H1 (cell line): ENCODE measurements around the gene ARMC3. TPM values are rescaled to one million over a fixed set of nuclear protein-coding genes. Genes with fewer than 3 reads are reported as not detected.

Source experiments
- CTCF ChIA-PET: fragments of 300-600 bp; sonication (Branson Sonifier 250); formaldehyde crosslinking; loops from one replicate; lab custom pipeline; 2021; ENCODE audit not compliant: partially characterized antibody; lab: Charles Lee
- POLR2A ChIA-PET: fragments of 300-600 bp; sonication (Branson Sonifier 250); formaldehyde crosslinking; loops from one replicate; lab custom pipeline; 2021; ENCODE audit warnings: inconsistent platforms; ENCODE audit not compliant: partially characterized antibody; lab: Charles Lee
- DNase-seq, 2 experiments: peaks; one replicate each; pipeline versions ENCODE4 v3.0.0 to v3.0.0-alpha.2; 2010 to 2022; ENCODE audit warnings: low spot score in 2 of 2, low read depth in 1 of 2, mixed read lengths in 1 of 2
- FAIRE-seq: peaks from 2 replicates; lab custom pipeline; 2011; peaks lifted over from hg19 to GRCh38; lab: Jason Lieb, UNC
- H2AFZ ChIP-seq: 2 replicates; pipeline ENCODE4 v1.8.1; 2012; ENCODE audit warnings: low read length, inconsistent platforms
- H2AK5ac ChIP-seq: 2 replicates; pipeline ENCODE4 v1.6.1; 2013; ENCODE audit warnings: low read depth, low read length
- H2BK120ac ChIP-seq: replicated peaks from 2 replicates; pipeline ENCODE3; 2013; ENCODE audit warnings: low read depth, low read length, inconsistent platforms
- H2BK12ac ChIP-seq: 2 replicates; pipeline ENCODE4 v1.6.1; 2013; ENCODE audit warnings: low read depth, low read length
- H2BK15ac ChIP-seq: 2 replicates; pipeline ENCODE4 v1.6.1; 2013; ENCODE audit warnings: low read length
- H2BK20ac ChIP-seq: 2 replicates; pipeline ENCODE4 v1.6.1; 2013; ENCODE audit warnings: low read length
- H2BK5ac ChIP-seq: 2 replicates; pipeline ENCODE4 v1.6.1; 2013; ENCODE audit warnings: low read depth, low read length
- H3K14ac ChIP-seq: 2 replicates; pipeline ENCODE4 v1.6.1; 2013; ENCODE audit warnings: inconsistent platforms; ENCODE audit not compliant: insufficient read length
- H3K18ac ChIP-seq: 2 replicates; pipeline ENCODE4 v1.6.1; 2013; ENCODE audit warnings: low read length; ENCODE audit errors: extremely low read depth
- H3K23ac ChIP-seq: 2 replicates; pipeline ENCODE4 v1.6.1; 2013; ENCODE audit warnings: inconsistent platforms; ENCODE audit not compliant: insufficient read length
- H3K23me2 ChIP-seq: 2 replicates; pipeline ENCODE4 v1.6.1; 2013; ENCODE audit warnings: low read depth, low read length
- H3K27ac ChIP-seq: 2 replicates; pipeline ENCODE4 v1.6.1; 2011; ENCODE audit warnings: low read depth, low read length, inconsistent platforms
- H3K27me3 ChIP-seq, 4 experiments: replicated peaks in 1 of 4; 1 replicate in 1 of 4; 2 replicates in 3 of 4; pipeline versions ENCODE4 v1.6.1 to v1.8.1; 2011 to 2013; ENCODE audit warnings: low read length in 3 of 4, mild to moderate bottlenecking in 3 of 4, inconsistent platforms in 2 of 4, mixed read lengths in 2 of 4, moderate library complexity in 1 of 4; ENCODE audit not compliant: control insufficient read depth in 3 of 4, insufficient read depth in 3 of 4; ENCODE audit errors: extremely low read depth in 1 of 4
- H3K36me3 ChIP-seq, 4 experiments: 2 replicates each; pipeline versions ENCODE4 v1.6.1 to v1.8.1; 2011 to 2013; ENCODE audit warnings: mild to moderate bottlenecking in 4 of 4, low read length in 3 of 4, moderate library complexity in 2 of 4, control low read depth in 1 of 4, inconsistent platforms in 1 of 4; ENCODE audit not compliant: insufficient read depth in 4 of 4, control insufficient read depth in 2 of 4
- H3K4ac ChIP-seq: replicated peaks from 2 replicates; pipeline ENCODE3; 2013; ENCODE audit warnings: low read length, low read depth, mixed read lengths, inconsistent platforms; ENCODE audit not compliant: insufficient read length
- H3K4me1 ChIP-seq, 4 experiments: replicated peaks in 1 of 4; 1 replicate in 1 of 4; 2 replicates in 3 of 4; pipeline versions ENCODE4 v1.6.1 to v1.8.1; 2011 to 2013; ENCODE audit warnings: low read length in 3 of 4, inconsistent platforms in 2 of 4, mixed read lengths in 1 of 4; ENCODE audit not compliant: insufficient read depth in 4 of 4, control insufficient read depth in 3 of 4
- H3K4me2 ChIP-seq, 2 experiments: 2 replicates each; pipeline versions ENCODE4 v1.6.1 to v1.8.1; 2011 to 2013; ENCODE audit warnings: low read depth in 2 of 2, low read length in 2 of 2, control low read depth in 1 of 2, inconsistent platforms in 1 of 2, mild to moderate bottlenecking in 1 of 2; ENCODE audit not compliant: insufficient read depth in 1 of 2
- H3K4me3 ChIP-seq, 4 experiments: fragments of 200-600, 300-600 bp in 1 of 4; sonication (generic), shearing (Covaris generic), sonication (Bioruptor Twin) in 1 of 4; 2 replicates each; pipeline versions ENCODE4 v1.5.1 to v1.8.1; 2011 to 2016; ENCODE audit warnings: low read length in 4 of 4, low read depth in 3 of 4, control low read depth in 2 of 4, inconsistent platforms in 2 of 4, mild to moderate bottlenecking in 2 of 4, mixed read lengths in 1 of 4, moderate library complexity in 1 of 4; ENCODE audit not compliant: insufficient read depth in 2 of 4; ENCODE audit errors: extremely low read depth in 1 of 4
- H3K56ac ChIP-seq: replicated peaks from 2 replicates; pipeline ENCODE3; 2013; ENCODE audit warnings: low read depth, mild to moderate bottlenecking, mixed read lengths, low read length, inconsistent platforms; ENCODE audit not compliant: insufficient read length
- H3K79me1 ChIP-seq: 2 replicates; pipeline ENCODE4 v1.6.1; 2013; ENCODE audit warnings: low read depth, low read length, control low read depth
- H3K79me2 ChIP-seq, 2 experiments: 2 replicates each; pipeline versions ENCODE4 v1.6.1 to v1.8.1; 2012 to 2013; ENCODE audit warnings: low read length in 2 of 2, mild to moderate bottlenecking in 2 of 2, inconsistent platforms in 1 of 2; ENCODE audit not compliant: insufficient read depth in 2 of 2, control insufficient read depth in 1 of 2
- H3K9ac ChIP-seq, 4 experiments: replicated peaks in 1 of 4; 1 replicate in 1 of 4; 2 replicates in 3 of 4; pipeline versions ENCODE4 v1.6.1 to v1.8.1; 2011 to 2013; ENCODE audit warnings: low read depth in 3 of 4, low read length in 3 of 4, control low read depth in 2 of 4, mild to moderate bottlenecking in 2 of 4, moderate library complexity in 2 of 4, inconsistent platforms in 1 of 4; ENCODE audit errors: extremely low read depth in 1 of 4
- H3K9me3 ChIP-seq, 2 experiments: 2 replicates each; pipeline versions ENCODE4 v1.6.1 to v1.8.1; 2012 to 2013; ENCODE audit warnings: mild to moderate bottlenecking in 2 of 2, moderate library complexity in 2 of 2, control low read depth in 1 of 2, inconsistent platforms in 1 of 2, low read depth in 1 of 2, low read length in 1 of 2, mixed read lengths in 1 of 2; ENCODE audit not compliant: insufficient read depth in 2 of 2
- H4K20me1 ChIP-seq, 2 experiments: replicated peaks in 1 of 2; 2 replicates each; pipeline versions ENCODE3 to v1.8.1; 2011 to 2013; ENCODE audit warnings: inconsistent platforms in 2 of 2, low read length in 2 of 2, mild to moderate bottlenecking in 1 of 2; ENCODE audit not compliant: insufficient read depth in 2 of 2, control insufficient read depth in 1 of 2
- H4K5ac ChIP-seq: 2 replicates; pipeline ENCODE4 v1.6.1; 2013; ENCODE audit warnings: low read length, low read depth, mixed read lengths, inconsistent platforms; ENCODE audit not compliant: insufficient read length
- H4K8ac ChIP-seq: 2 replicates; pipeline ENCODE4 v1.8.0; 2013; ENCODE audit warnings: mild to moderate bottlenecking, moderate library complexity, low read length, inconsistent platforms; ENCODE audit not compliant: insufficient read depth; ENCODE audit errors: extremely low read depth
- H4K91ac ChIP-seq: replicated peaks from 2 replicates; pipeline ENCODE3; 2013; ENCODE audit warnings: low read length, mixed read lengths, inconsistent platforms; ENCODE audit not compliant: insufficient read length
- ASH2L ChIP-seq: fragments of 200-600, 300-600 bp; sonication (generic); IDR thresholded peaks from one replicate; pipeline ENCODE4 v1.7.1; 2017; ENCODE audit warnings: low read length
- CEBPB ChIP-seq: IDR thresholded peaks from 2 replicates; pipeline ENCODE4 v1.6.1; 2012; ENCODE audit warnings: low read depth, low read length
- JUND ChIP-seq: IDR thresholded peaks from 2 replicates; pipeline ENCODE4 v1.6.1; 2011; ENCODE audit warnings: mild to moderate bottlenecking, improper control_type of control experiment, low read length
- KDM4A ChIP-seq: IDR thresholded peaks from one replicate; pipeline ENCODE4 v1.7.1; 2012; ENCODE audit warnings: low read depth, mild to moderate bottlenecking, moderate library complexity, low read length, inconsistent platforms; ENCODE audit not compliant: severe bottlenecking
- MAX ChIP-seq: IDR thresholded peaks from 2 replicates; pipeline ENCODE4 v1.6.1; 2012; ENCODE audit warnings: inconsistent platforms
- NANOG ChIP-seq: IDR thresholded peaks from 2 replicates; pipeline ENCODE4 v1.6.1; 2011; ENCODE audit warnings: low read length, low read depth, mild to moderate bottlenecking, inconsistent platforms; ENCODE audit not compliant: insufficient read depth, poor library complexity, severe bottlenecking
- POLR2A ChIP-seq, 2 experiments: IDR thresholded peaks; 1 replicate in 1 of 2; 2 replicates in 1 of 2; pipeline ENCODE4 v1.6.1; 2011; ENCODE audit warnings: low read depth in 2 of 2, low read length in 2 of 2, mild to moderate bottlenecking in 2 of 2; ENCODE audit errors: control extremely low read depth in 1 of 2
- POU5F1 ChIP-seq: IDR thresholded peaks from 2 replicates; pipeline ENCODE4 v1.6.1; 2011; ENCODE audit warnings: low read depth, mild to moderate bottlenecking, low read length, moderate library complexity
- RAD21 ChIP-seq, 2 experiments: IDR thresholded peaks in 1 of 2; conservative IDR thresholded peaks in 1 of 2; 2 replicates each; pipeline ENCODE4 v1.6.1; 2011; ENCODE audit warnings: low read depth in 2 of 2, low read length in 2 of 2, improper control_type of control experiment in 1 of 2, inconsistent platforms in 1 of 2, mild to moderate bottlenecking in 1 of 2, moderate library complexity in 1 of 2
- RXRA ChIP-seq: IDR thresholded peaks from 2 replicates; pipeline ENCODE4 v1.6.1; 2011; ENCODE audit warnings: low read depth, mild to moderate bottlenecking, low read length, moderate library complexity; ENCODE audit not compliant: insufficient read depth
- SIRT6 ChIP-seq: IDR thresholded peaks from one replicate; pipeline ENCODE4 v1.7.1; 2012; ENCODE audit warnings: low read length, inconsistent platforms
- SRF ChIP-seq: IDR thresholded peaks from 2 replicates; pipeline ENCODE4 v1.6.1; 2011; ENCODE audit warnings: mild to moderate bottlenecking, low read depth, low read length, moderate library complexity
- YY1 ChIP-seq: IDR thresholded peaks from 2 replicates; pipeline ENCODE4 v1.6.1; 2011; ENCODE audit warnings: low read depth, mild to moderate bottlenecking, low read length
- ZNF274 ChIP-seq: IDR thresholded peaks from 2 replicates; pipeline ENCODE4 v1.7.0; 2012; ENCODE audit warnings: low read length, borderline replicate concordance; ENCODE audit errors: extremely low read depth
- WGBS, 2 experiments: shearing (Covaris generic) in 1 of 2; methylation state at CpG; one replicate each; pipeline versions ENCODE4 v1.1.6 to v1.1.7; 2013 to 2015; ENCODE audit warnings: low lambda C conversion rate in 2 of 2, mixed read lengths in 2 of 2, inconsistent platforms in 1 of 2, low coverage in 1 of 2, missing lambda C conversion rate in 1 of 2; ENCODE audit not compliant: insufficient replicate concordance in 2 of 2, insufficient coverage in 1 of 2, insufficient read length in 1 of 2; ENCODE audit errors: extremely low coverage in 1 of 2, missing lambda C conversion rate in 1 of 2; 5-methylcytosine and 5-hydroxymethylcytosine counted together
- polyA plus RNA-seq, 7 experiments: library from polyadenylated mRNA; depleted of rRNA in 3 of 7; stranded (reverse) in 5 of 7; unstranded in 2 of 7; fragments of >200 nt in 5 of 7; fragments of 200-250 nt in 2 of 7; gene quantifications; 1 replicate in 5 of 7; 2 replicates in 1 of 7; 4 replicates in 1 of 7; pipeline versions ENCODE4 v1.2.1 to v1.2.3, GENCODE V29; 2011 to 2013; ENCODE audit warnings: missing spikeins in 2 of 7, mixed read lengths in 2 of 7
- total RNA-seq: library from RNA; stranded (reverse); fragmentation: NEBNext Ultra II Directional; extraction: Animal tissue kit (Norgen Biotek cat#: 25700); gene quantifications from 2 replicates; pipeline ENCODE4 v1.2.1, GENCODE V29; 2021

The ARMC3 gene
- total and polyA plus RNA-seq, 2 of the 8 experiments (the other 6 are each of a cell fraction or from before 2014, with no cell fraction given), result 0.15 TPM

- no peak overlapping the region for H2BK12ac ChIP-seq
- H3K23me2 ChIP-seq, result no peaks in the 10 kb centered on the region; the same call in 1 of the 2 replicates
- no peak overlapping the region for H3K18ac ChIP-seq
- CTCF ChIA-PET, result no interaction called here
- no peak overlapping the region for H4K5ac ChIP-seq
- no peak overlapping the region for H2BK120ac ChIP-seq
- H3K27me3 ChIP-seq, result no peaks in the 10 kb centered on the region
- no peak overlapping the region for H2AFZ ChIP-seq
- no peak overlapping the region for H4K8ac ChIP-seq
- no peak overlapping the region for H3K4me3 ChIP-seq
- H3K9ac ChIP-seq, result no peak overlapping the region
- no peak overlapping the region for H4K91ac ChIP-seq
- H3K4me1 ChIP-seq, result peaks cover 0 to 5% (median 3%) of the 10 kb centered on the region in 4 experiments; a peak in 4 of 7 replicates
- POLR2A ChIA-PET, result no interaction called here
- DNase-seq (no peak), FAIRE-seq (no peak)
- no peak overlapping the region for H3K23ac ChIP-seq
- no peaks in the 10 kb centered on the region for H3K36me3 ChIP-seq
- no peaks in the 10 kb centered on the region for H3K9me3 ChIP-seq
- no peaks in the 10 kb centered on the region for H4K20me1 ChIP-seq
- H2BK5ac ChIP-seq, result no peak overlapping the region
- no peaks in the 10 kb centered on the region for H3K79me1 ChIP-seq
- no peak overlapping the region for H3K4me2 ChIP-seq
- no peak overlapping the region for H3K56ac ChIP-seq
- H2BK15ac ChIP-seq, result no peak overlapping the region
- H2AK5ac ChIP-seq, result no peak overlapping the region
- WGBS, 2 experiments, result 79% methylated on average over 5 of the region's 5 CpGs; no CpG with 5 or more reads in 1 of the 2 experiments
- no peak overlapping the region for H3K27ac ChIP-seq
- H3K14ac ChIP-seq, result no peak overlapping the region
- H3K4ac ChIP-seq, result no peak overlapping the region
- no peaks in the 10 kb centered on the region for H3K79me2 ChIP-seq
- H2BK20ac ChIP-seq, result no peak overlapping the region
- TF ChIP-seq CEBPB (no peak), RAD21 (IDR thresholded peaks at IDR 0.05 in 1 of 2, conservative IDR thresholded peaks at IDR 0.05 in 1 of 2; ENCODE audit: low read depth in 2 of 2, low read length in 2 of 2) (no peak), ZNF274 (no peak), POU5F1 (no peak), SRF (no peak), JUND (no peak), ASH2L (no peak), SIRT6 (no peak), MAX (no peak), POLR2A (IDR thresholded peaks at IDR 0.05; ENCODE audit: control extremely low read depth in 1 of 2, low read depth in 2 of 2, low read length in 2 of 2) (no peak), NANOG (no peak), YY1 (no peak), KDM4A (no peak), RXRA (no peak)
These were observed 56.2 kb downstream of the ARMC3 start for GRCh38 chr10:22984066-22984465.
